Activated T-cell treated with anti-CD3 and anti-CD28 coated beads for 24 hours (primary cell): ENCODE results near the gene HTRA2.
"Not testable (repeated sequence)": the region's sequence is repeated elsewhere in the genome, so short reads cannot be mapped to it uniquely, and the experiment has no call there.

ENCODE experiments used
- DNase-seq: peaks from one replicate; pipeline ENCODE4 v3.0.0-alpha.2; 2020; ENCODE audit warnings: low read depth

Gene HTRA2

GRCh38 chr2:74542978-74543377, 13.2 kb downstream of the HTRA2 start:
- DNase-seq, result no peak

DNA sequence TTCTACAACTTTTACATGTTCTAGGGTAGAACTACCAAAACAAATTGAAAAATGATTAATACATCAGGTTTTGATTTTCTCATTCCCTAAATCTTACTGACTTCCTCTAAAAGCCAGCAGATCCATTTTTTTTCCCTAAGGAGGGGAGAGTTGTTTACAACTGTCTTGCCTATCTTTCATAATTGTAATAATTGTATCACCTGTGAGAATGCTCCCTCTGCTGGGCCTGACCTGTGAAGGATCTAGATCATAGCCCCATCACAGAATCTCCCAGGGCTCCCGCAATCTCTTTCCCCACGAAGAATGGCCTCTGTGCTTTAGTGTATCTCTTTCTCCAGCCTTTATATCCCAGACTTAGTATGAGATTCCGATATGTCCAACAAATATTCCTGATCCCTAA, 14.9 kb downstream of the HTRA2 start:
- no peak for DNase-seq

DNA sequence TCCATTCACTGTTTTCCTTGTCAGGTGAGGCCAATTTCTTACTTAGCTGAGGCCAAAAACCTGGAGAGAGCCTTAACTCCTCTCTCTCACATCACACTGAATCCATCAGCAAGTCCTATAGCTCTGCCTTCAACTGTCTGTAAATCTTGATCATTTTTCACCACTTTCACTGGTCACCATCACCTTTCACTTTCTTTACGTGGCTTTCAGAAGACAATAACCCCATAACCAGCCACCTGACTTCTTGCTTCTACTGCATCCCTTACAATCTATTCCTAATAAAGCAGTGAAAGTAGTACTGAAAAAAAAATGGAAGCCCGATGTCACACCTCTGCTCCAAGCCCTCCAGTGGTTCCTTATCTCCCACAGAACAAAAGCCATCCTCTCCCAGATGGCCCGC, 16.3 kb downstream of the HTRA2 start:
- DNase-seq, result no peak

DNA sequence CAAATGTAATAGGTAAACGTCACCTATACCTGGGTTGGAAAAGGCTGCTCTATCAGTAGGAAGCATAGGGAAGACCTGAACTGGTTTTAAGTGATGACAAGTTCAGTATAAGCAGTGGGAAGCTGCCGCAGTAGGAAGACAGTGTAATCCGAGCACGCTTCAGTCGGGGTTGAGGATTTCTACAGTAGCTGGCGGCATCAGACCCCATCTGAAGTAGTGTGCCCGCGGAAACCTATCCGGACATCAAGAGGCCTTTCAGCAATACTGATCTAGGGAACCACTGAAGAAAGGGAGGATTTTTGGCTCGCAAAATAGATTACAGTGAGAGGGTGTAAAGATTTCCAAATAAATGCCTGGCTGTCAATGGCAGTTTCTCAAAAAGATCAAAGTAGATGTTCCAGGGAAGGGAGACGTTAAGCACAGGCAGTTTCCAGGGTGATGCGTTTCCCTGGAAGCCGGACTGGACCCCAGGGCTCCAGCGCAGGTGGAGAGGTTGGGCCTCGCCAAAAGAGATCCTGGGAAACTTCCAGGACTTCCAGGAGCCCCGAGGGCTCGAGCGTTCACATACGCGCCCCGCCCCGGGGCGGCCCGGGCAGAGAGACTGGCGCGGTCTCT, 18.7 kb downstream of the HTRA2 start:
- DNase-seq, result no peak

DNA sequence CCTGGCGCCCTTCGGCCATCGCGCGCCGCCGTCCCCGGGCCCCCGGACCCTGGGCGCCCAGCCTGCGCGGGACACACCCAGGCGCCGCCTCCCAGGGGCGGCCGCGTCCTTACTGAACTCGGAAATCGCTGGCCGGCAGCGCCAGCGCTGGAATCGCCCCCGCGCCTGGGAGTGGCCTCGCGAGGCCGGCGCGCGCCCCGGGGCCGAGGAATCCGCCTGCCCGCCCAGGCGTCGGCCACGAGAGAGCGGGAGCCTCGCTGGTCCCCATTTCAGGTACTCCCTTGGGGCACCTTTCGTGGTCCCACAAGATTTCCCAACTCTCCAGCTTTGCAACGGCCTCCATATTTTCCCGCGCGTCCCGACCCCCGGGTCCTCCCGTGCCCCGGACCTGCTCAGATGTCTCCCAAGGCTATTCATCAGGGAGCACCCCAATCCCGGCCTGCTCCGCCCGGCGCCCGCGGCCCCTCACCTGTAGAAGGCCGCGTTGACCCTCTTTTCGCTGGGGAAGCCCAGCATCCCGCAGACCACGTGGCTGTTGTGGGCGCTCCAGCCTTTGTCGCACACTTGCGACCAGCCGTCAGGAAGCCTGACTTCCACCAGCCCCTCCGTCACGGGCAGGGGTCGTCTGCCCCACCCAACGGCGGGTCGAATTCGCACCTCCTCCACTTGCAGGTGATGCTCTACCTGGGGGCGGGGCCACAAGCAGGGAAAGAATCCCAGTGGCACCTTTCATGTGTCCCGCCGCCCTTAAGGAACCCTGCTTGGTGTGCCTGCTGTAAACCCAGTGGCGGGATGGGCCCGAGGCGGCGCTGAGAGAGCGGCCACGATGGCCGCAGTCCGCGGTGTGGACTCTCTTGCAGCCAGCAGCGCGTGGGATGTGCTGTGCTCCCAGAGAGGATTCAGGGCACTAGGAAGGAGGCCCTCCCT, 19.4 kb downstream of the HTRA2 start:
- no peak for DNase-seq

DNA sequence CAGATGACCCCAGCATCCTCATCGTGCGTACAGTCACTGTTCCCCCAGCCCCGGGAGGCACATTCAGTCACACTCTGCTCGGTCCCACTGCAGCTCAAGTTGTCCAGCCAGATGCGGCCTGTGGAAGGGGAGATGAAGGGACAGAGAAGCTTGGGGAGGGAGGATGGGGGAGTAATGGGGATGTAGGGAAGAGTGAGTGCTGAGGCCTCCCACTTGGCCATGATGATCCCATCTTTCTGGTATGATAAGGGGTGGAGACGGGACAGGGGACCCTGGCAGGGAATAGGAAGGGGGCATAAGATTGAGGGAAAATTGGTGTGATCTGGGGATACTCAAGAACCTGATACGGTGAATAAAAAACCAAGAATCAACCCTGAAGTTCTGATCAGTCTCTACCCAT, 20.5 kb downstream of the HTRA2 start:
- DNase-seq, result no peak

GRCh38 chr2:74551530-74551929, 21.8 kb downstream of the HTRA2 start:
- no peak for DNase-seq

- DNase-seq, result no peak
Measured at GRCh38 chr2:74551942-74552913, 22.5 kb downstream of the HTRA2 start.

DNA sequence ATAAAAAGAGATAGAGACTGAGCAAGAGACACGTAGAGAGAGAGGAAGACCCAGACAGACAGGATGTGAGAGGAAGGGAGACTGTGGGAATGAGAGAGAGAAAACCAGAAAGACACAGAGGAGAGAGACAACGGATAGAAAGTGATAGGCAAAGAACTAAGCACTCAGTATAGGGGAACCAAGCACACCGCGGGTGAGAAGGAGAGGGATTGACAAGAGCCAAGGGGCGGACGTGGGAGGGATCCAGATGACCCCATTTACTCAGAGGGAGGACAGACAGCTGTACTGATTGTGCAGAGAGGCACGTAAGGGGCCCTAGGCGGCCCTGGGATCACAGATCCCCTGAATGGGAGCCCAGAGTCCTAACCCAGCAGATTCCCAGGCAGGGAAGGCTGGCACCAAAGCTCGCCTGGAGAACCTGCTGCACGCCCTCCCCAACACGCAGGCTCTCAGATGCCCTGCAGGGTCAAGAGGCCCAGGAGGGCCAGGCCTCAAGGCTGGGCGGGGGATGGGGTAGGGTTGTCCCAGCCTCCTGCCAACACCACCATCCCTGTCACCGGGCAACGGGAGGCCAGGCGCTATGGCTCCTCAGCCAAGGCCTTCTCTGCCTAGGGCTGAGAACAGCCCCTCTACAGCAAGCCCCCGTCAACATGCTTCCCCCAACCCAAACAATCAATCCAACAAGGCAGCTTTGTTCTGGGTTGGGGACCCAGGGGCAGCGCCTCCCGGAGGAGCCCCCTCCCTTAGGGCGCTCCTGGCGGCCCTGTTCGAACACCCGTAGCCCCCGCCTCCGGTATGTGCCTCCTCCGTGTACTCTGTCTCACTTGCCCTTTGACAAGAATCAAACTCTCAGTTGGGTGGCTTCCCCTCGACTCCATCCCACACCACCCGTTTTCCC, 23.4 kb downstream of the HTRA2 start:
- no peak for DNase-seq

DNA sequence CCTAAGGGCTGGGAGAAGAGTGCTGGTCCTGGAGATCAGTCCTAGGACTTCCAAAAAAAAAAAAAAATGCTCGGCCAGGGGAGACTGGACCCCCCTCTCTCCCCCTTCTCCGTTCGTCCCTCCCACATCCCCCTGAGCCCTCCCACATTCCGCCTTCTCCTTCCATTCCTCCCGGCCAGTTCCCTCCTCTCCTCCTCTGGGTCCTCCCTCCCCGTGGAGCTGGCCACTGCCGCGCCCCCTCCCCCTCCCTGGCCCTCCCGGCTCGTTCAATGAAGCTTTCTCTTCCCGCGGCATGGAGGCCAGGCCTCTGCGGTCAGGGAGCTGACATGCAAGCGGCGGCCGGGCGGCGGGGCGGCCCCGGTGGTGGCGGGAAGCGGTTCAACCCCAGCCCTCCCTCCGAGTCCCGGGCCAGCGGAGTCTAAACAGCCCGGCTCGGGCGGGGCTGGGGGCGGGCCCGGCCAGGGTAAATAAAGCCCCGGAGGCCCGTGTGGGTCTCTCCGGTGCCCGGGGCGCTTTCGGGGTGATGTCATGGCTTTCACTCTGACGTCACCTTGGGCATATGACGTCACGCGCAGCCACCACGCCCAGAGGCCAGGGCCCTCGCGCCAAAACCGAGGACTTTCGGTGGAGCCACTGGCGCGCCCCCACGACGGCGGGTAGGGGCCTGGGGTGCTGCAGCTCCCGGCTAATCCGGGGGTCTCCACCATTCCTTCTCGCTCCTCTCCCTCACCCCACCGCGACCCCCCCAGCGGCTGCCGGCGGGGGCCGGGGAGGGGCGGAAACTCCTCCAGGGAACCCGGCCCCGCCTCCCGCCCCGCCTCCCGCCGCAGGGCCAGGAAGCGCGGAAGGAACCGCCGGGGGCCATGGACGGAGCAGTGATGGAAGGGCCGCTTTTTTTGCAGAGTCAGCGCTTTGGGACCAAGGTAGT, 24.4 kb downstream of the HTRA2 start, which contains the start of the genes DOK1 and LOXL3:
TSS of gene DOK1 (plus strand) at position 829 of the 928 bp plus-strand sequence. CDS start at position 864, 35 bp downstream.
TSS of gene LOXL3 (minus strand) at position 51 of the 928 bp plus-strand sequence. CDS start 1,308 bp downstream, outside the sequence.
- DNase-seq, result peak; percentile 78

DNA sequence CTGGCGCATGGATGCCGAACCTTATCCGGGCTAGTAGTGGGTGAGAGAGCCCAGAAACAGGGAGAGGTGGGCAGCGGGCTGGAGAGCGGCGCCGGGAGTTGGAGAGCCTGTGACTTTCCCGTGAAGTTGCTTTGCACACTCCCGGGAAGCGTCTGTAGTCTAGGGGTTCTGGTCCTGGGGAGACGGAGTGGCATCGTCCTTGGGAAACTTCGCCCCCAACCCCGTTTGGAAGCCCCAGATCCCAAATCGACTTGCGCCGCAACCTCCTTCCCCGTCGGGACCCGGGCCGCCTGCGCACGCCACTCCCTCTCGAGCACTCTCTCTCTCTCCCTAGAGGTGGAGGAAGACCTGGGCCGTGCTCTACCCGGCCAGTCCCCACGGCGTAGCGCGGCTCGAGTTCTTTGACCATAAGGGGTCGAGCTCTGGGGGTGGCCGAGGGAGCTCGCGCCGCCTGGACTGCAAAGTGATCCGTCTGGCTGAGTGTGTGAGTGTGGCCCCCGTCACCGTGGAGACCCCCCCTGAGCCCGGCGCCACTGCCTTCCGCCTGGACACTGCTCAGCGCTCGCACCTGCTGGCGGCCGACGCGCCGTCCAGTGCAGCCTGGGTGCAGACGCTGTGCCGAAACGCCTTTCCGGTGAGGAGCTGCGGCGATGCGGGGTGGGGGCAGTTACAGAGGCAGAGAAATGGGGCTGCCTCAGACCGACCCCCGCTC, 25.2 kb downstream of the HTRA2 start:
- DNase-seq, result peak; percentile 23

DNA sequence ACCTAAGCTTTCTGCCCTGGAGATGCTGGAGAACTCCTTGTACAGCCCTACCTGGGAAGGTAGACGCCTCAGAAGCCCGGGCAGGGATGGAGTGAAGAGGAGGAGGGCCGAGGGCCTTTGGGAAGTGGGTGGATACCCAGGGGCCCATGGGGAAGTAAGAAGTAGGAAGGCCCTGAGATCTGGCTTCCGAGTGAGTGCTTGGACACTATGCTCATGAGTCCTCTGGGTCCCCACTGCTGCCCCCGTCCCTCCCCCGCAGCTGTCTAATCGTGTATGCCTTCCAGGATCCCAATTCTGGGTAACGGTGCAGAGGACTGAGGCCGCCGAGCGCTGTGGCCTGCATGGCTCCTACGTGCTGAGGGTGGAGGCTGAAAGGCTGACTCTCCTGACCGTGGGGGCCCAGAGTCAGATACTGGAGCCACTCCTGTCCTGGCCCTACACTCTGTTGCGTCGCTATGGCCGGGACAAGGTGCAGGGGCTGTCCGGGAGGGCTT, 25.9 kb downstream of the HTRA2 start:
- no peak for DNase-seq

GRCh38 chr2:74556159-74556558, 26.4 kb downstream of the HTRA2 start:
- DNase-seq, result no peak

DNA sequence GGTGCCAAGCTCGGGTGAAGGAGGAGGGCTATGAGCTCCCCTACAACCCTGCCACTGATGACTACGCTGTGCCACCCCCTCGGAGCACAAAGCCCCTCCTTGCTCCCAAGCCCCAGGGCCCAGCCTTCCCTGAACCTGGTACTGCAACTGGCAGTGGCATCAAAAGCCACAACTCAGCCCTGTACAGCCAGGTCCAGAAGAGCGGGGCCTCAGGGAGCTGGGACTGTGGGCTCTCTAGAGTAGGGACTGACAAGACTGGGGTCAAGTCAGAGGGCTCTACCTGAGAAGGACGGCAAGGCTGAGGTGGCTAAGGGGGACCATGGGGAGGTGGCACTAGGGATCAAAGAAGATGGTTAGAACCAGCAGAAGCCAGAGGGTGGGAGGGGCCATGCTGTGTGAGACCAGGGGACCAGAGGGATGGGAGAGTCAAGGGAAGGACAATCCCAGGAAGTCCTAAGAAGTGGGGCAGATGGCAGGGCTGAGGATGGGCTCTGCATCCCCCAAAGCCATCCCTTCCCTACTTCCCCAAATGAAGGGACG, 27.2 kb downstream of the HTRA2 start:
- no peak for DNase-seq

GRCh38 chr2:74558284-74559230, 28.8 kb downstream of the HTRA2 start:
- DNase-seq, result no peak

DNA sequence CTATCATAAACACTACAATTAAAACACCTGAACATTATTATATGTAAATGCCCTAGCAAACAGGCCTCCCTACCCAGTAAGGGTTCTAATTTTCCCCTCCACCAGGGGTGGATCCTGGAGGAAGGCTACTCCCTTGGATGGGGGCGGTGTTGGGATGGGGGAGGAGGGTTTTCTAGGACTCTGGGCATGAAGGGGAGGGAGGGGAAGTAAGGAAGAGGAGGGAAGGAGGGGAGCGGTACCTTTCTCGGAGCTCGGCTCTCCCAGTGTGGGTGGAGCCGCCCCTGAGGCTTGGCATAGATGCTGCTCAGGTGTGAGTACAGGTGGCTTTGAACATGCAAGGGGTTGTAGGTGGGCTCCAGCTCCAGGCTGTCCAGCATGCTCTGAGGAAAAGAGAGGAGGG, 30.2 kb downstream of the HTRA2 start:
- DNase-seq, result no peak

- DNase-seq, result no peak
Measured at GRCh38 chr2:74560591-74560990, 30.9 kb downstream of the HTRA2 start.

DNA sequence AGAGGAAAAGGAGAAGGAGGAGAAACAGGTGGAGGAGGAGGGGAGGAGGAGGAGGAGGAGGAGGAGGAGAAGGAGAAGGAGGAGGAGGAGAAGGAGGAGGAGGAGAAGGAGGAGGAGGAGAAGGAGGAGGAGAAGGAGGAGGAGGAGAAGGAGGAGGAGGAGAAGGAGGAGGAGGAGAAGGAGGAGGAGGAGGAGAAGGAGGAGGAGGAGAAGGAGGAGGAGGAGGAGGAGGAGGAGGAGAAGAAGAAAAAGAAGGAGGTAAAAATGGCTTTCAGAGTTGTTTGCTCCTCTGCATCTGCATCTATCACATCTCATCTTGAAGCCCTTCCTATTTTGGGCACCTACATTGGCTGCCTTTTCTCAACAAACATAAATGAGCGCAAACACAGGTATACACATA, 31.3 kb downstream of the HTRA2 start:
- DNase-seq, result not testable (repeated sequence)
